NCI-H446 (cell line): ENCODE data around the gene UBAC1.

ENCODE experiments used
- DNase-seq, 2 experiments: peaks; one replicate each; lab custom pipeline; 2025; lab: John Stamatoyannopoulos, UW

Gene UBAC1

GRCh38 chr9:135883410-135884089, 77.6 kb downstream of the UBAC1 start:
- DNase-seq = no peak
